Erythroblast (primary cell): Measurements from ENCODE around the gene ZC3H6.

Experiments
- GATA1 ChIP-seq: IDR thresholded peaks from 2 replicates; pipeline ENCODE4 v1.6.1; 2011; ENCODE audit warnings: low read depth, mild to moderate bottlenecking, control low read depth, low read length, moderate library complexity
- POLR2A ChIP-seq: IDR thresholded peaks from 2 replicates; pipeline ENCODE4 v1.6.1; 2011; ENCODE audit warnings: mild to moderate bottlenecking, low read length

- no peak for TF ChIP-seq POLR2A
- TF ChIP-seq GATA1, result no peak
Measured at GRCh38 chr2:112317303-112318158, 42.1 kb downstream of the ZC3H6 start.
